Measurements from ENCODE around the gene SLC6A3. TPM values are rescaled to one million over a fixed set of nuclear protein-coding genes. Genes with fewer than 3 reads are reported as not detected.
"Not testable (repeated sequence)": the region's sequence is repeated elsewhere in the genome, so short reads cannot be mapped to it uniquely, and the experiment has no call there.

The SLC6A3 gene
- polyA plus RNA-seq, 4 donors = 0.03 to 0.30 TPM; not detected in 2

DNA sequence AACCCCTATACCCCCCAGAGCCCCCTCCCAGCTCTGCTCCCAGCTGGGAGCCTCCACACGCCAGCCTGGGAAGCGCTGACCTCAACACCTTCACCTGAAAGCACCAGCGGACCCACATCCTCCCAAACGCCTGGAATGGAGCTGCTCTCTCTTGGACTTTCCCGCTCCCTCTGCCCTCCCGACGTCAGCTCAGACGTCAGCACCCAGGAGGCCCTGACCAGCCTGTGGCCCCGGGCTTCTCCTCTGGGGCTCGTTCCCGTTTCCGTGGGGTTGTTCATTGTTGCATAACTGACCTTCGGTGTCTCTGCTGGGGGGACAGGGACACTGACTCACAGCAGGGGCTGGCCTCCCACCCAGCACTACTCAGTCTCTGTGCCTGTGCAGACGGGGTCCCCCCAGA is 35.0 kb upstream of the SLC6A3 start:
- WGBS, 3 donors = 64 to 65% (median 65%) methylated on average over 14 of the region's 14 CpGs
- Histone ChIP-seq H3K36me3 (ENCODE audit: control insufficient read depth in 3 of 3, insufficient read depth in 2 of 3, low read depth in 1 of 3, low read length in 3 of 3) (peaks cover 0 to 20% (median 0%) of the 10 kb centered on the region in 3 donors), H3K4me1 (ENCODE audit: control insufficient read depth in 3 of 3, insufficient read depth in 2 of 3, low read depth in 1 of 3, low read length in 2 of 3) (no peaks in the 10 kb centered on the region), H3K4me3 (ENCODE audit: low read depth in 1 of 3, low read length in 3 of 3) (no peak overlapping the region), H3K27ac (ENCODE audit: low read depth in 1 of 3, low read length in 2 of 3) (peak overlapping the region in 1 of 3 donors; percentile 3), H3K27me3 (ENCODE audit: control insufficient read depth in 3 of 3, insufficient read depth in 3 of 3, low read length in 3 of 3) (no peaks in the 10 kb centered on the region), H3K9me3 (ENCODE audit: control insufficient read depth in 2 of 2, insufficient read depth in 1 of 2, low read depth in 1 of 2, low read length in 1 of 2) (no peaks in the 10 kb centered on the region)
- FAIRE-seq (no peak), DNase-seq (no peak)

- WGBS, 3 donors = 31 to 49% (median 41%) methylated on average over 21 of the region's 21 CpGs
- DNase-seq (peak in 1 of 2 donors; percentile 52), FAIRE-seq (no peak)
- no peaks in the 10 kb centered on the region for H3K4me1 ChIP-seq (ENCODE audit: control insufficient read depth in 3 of 3, insufficient read depth in 2 of 3, low read depth in 1 of 3, low read length in 2 of 3)
- H3K36me3 ChIP-seq (ENCODE audit: control insufficient read depth in 3 of 3, insufficient read depth in 2 of 3, low read depth in 1 of 3, low read length in 3 of 3) = peaks cover 0 to 24% (median 0%) of the 10 kb centered on the region in 3 donors
- H3K27me3 ChIP-seq (ENCODE audit: control insufficient read depth in 3 of 3, insufficient read depth in 3 of 3, low read length in 3 of 3) = no peaks in the 10 kb centered on the region
- H3K27ac ChIP-seq (ENCODE audit: low read depth in 1 of 3, low read length in 2 of 3) = no peak overlapping the region
- no peak overlapping the region for H3K4me3 ChIP-seq (ENCODE audit: low read depth in 1 of 3, low read length in 3 of 3)
- no peaks in the 10 kb centered on the region for H3K9me3 ChIP-seq (ENCODE audit: control insufficient read depth in 2 of 2, insufficient read depth in 1 of 2, low read depth in 1 of 2, low read length in 1 of 2)
Observed at GRCh38 chr5:1479581-1480188, 34.4 kb upstream of the SLC6A3 start.

GRCh38 chr5:1479066-1479465 is 33.8 kb upstream of the SLC6A3 start:
- no peak for DNase-seq
- FAIRE-seq = no peak
- H3K27ac ChIP-seq (ENCODE audit: low read depth in 1 of 3, low read length in 2 of 3) = peak overlapping the region in 1 of 3 donors; percentile 28
- 92 to 95% (median 93%) methylated on average over 7 of the region's 7 CpGs for WGBS, 3 donors
- H3K4me3 ChIP-seq (ENCODE audit: low read depth in 1 of 3, low read length in 3 of 3) = no peak overlapping the region
- peaks cover 0 to 30% (median 0%) of the 10 kb centered on the region in 3 donors for H3K36me3 ChIP-seq (ENCODE audit: control insufficient read depth in 3 of 3, insufficient read depth in 2 of 3, low read depth in 1 of 3, low read length in 3 of 3)
- no peaks in the 10 kb centered on the region for H3K4me1 ChIP-seq (ENCODE audit: control insufficient read depth in 3 of 3, insufficient read depth in 2 of 3, low read depth in 1 of 3, low read length in 2 of 3)
- no peaks in the 10 kb centered on the region for H3K9me3 ChIP-seq (ENCODE audit: control insufficient read depth in 2 of 2, insufficient read depth in 1 of 2, low read depth in 1 of 2, low read length in 1 of 2)
- no peaks in the 10 kb centered on the region for H3K27me3 ChIP-seq (ENCODE audit: control insufficient read depth in 3 of 3, insufficient read depth in 3 of 3, low read length in 3 of 3)

GRCh38 chr5:1478271-1479035 is 33.2 kb upstream of the SLC6A3 start:
- H3K4me1 ChIP-seq (ENCODE audit: control insufficient read depth in 3 of 3, insufficient read depth in 2 of 3, low read depth in 1 of 3, low read length in 2 of 3) = no peaks in the 10 kb centered on the region
- DNase-seq (no peak), FAIRE-seq (no peak)
- H3K9me3 ChIP-seq (ENCODE audit: control insufficient read depth in 2 of 2, insufficient read depth in 1 of 2, low read depth in 1 of 2, low read length in 1 of 2) = no peaks in the 10 kb centered on the region
- peaks cover 0 to 31% (median 0%) of the 10 kb centered on the region in 3 donors for H3K36me3 ChIP-seq (ENCODE audit: control insufficient read depth in 3 of 3, insufficient read depth in 2 of 3, low read depth in 1 of 3, low read length in 3 of 3)
- H3K27ac ChIP-seq (ENCODE audit: low read depth in 1 of 3, low read length in 2 of 3) = no peak overlapping the region
- WGBS, 3 donors = 92 to 95% (median 93%) methylated on average over 13 of the region's 13 CpGs
- no peak overlapping the region for H3K4me3 ChIP-seq (ENCODE audit: low read depth in 1 of 3, low read length in 3 of 3)
- no peaks in the 10 kb centered on the region for H3K27me3 ChIP-seq (ENCODE audit: control insufficient read depth in 3 of 3, insufficient read depth in 3 of 3, low read length in 3 of 3)

- Histone ChIP-seq H3K4me1 (ENCODE audit: control insufficient read depth in 3 of 3, insufficient read depth in 2 of 3, low read depth in 1 of 3, low read length in 2 of 3) (no peaks in the 10 kb centered on the region), H3K36me3 (ENCODE audit: control insufficient read depth in 3 of 3, insufficient read depth in 2 of 3, low read depth in 1 of 3, low read length in 3 of 3) (peaks cover 0 to 32% (median 0%) of the 10 kb centered on the region in 3 donors), H3K27me3 (ENCODE audit: control insufficient read depth in 3 of 3, insufficient read depth in 3 of 3, low read length in 3 of 3) (no peaks in the 10 kb centered on the region), H3K27ac (ENCODE audit: low read depth in 1 of 3, low read length in 2 of 3) (peak overlapping the region in 1 of 3 donors; percentile 38), H3K9me3 (ENCODE audit: control insufficient read depth in 2 of 2, insufficient read depth in 1 of 2, low read depth in 1 of 2, low read length in 1 of 2) (no peaks in the 10 kb centered on the region), H3K4me3 (ENCODE audit: low read depth in 1 of 3, low read length in 3 of 3) (no peak overlapping the region)
- 81 to 94% (median 88%) methylated on average over 16 of the region's 16 CpGs for WGBS, 3 donors
- DNase-seq = no peak
- FAIRE-seq = no peak
Observed at GRCh38 chr5:1477341-1477740, 32.1 kb upstream of the SLC6A3 start.

- no peak for FAIRE-seq
- no peak for DNase-seq
- WGBS, 3 donors = 89 to 94% (median 94%) methylated on average over 11 of the region's 11 CpGs
- Histone ChIP-seq H3K27me3 (ENCODE audit: control insufficient read depth in 3 of 3, insufficient read depth in 3 of 3, low read length in 3 of 3) (no peaks in the 10 kb centered on the region), H3K27ac (ENCODE audit: low read depth in 1 of 3, low read length in 2 of 3) (peak overlapping the region in 1 of 3 donors; percentile 38), H3K36me3 (ENCODE audit: control insufficient read depth in 3 of 3, insufficient read depth in 2 of 3, low read depth in 1 of 3, low read length in 3 of 3) (peaks cover 0 to 32% (median 0%) of the 10 kb centered on the region in 3 donors), H3K4me3 (ENCODE audit: low read depth in 1 of 3, low read length in 3 of 3) (no peak overlapping the region), H3K9me3 (ENCODE audit: control insufficient read depth in 2 of 2, insufficient read depth in 1 of 2, low read depth in 1 of 2, low read length in 1 of 2) (no peaks in the 10 kb centered on the region), H3K4me1 (ENCODE audit: control insufficient read depth in 3 of 3, insufficient read depth in 2 of 3, low read depth in 1 of 3, low read length in 2 of 3) (no peaks in the 10 kb centered on the region)
Observed at GRCh38 chr5:1476967-1477310, 31.7 kb upstream of the SLC6A3 start.

- no peaks in the 10 kb centered on the region for H3K4me1 ChIP-seq (ENCODE audit: control insufficient read depth in 3 of 3, insufficient read depth in 2 of 3, low read depth in 1 of 3, low read length in 2 of 3)
- no peak overlapping the region for H3K4me3 ChIP-seq (ENCODE audit: low read depth in 1 of 3, low read length in 3 of 3)
- H3K36me3 ChIP-seq (ENCODE audit: control insufficient read depth in 3 of 3, insufficient read depth in 2 of 3, low read depth in 1 of 3, low read length in 3 of 3) = peaks cover 0 to 32% (median 0%) of the 10 kb centered on the region in 3 donors
- WGBS, 3 donors = 92 to 95% (median 94%) methylated on average over 28 of the region's 28 CpGs
- H3K27me3 ChIP-seq (ENCODE audit: control insufficient read depth in 3 of 3, insufficient read depth in 3 of 3, low read length in 3 of 3) = no peaks in the 10 kb centered on the region
- FAIRE-seq = no peak
- H3K9me3 ChIP-seq (ENCODE audit: control insufficient read depth in 2 of 2, insufficient read depth in 1 of 2, low read depth in 1 of 2, low read length in 1 of 2) = no peaks in the 10 kb centered on the region
- peak overlapping the region in 1 of 3 donors; percentile 38 for H3K27ac ChIP-seq (ENCODE audit: low read depth in 1 of 3, low read length in 2 of 3)
- no peak for DNase-seq
Observed at GRCh38 chr5:1476181-1476966, 31.1 kb upstream of the SLC6A3 start.

DNA sequence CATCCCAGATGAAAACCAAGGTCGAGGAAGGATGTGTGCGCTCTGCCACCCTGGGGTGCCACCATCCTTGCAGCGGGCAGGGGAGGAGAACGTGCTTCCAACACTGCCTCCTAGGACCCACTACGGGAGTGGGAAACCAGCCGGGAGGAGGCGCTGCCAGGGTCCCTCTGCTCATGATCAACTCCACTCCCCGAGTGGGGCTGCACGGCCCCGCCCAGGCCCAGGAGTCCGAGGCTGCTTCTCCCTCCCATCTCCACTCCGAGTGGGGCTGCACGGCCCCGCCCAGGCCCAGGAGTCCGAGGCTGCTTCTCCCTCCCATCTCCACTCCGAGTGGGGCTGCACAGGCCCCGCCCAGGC is 30.3 kb upstream of the SLC6A3 start:
- FAIRE-seq; H3K4me1 ChIP-seq (ENCODE audit: control insufficient read depth in 3 of 3, insufficient read depth in 2 of 3, low read depth in 1 of 3, low read length in 2 of 3); H3K27me3 ChIP-seq (ENCODE audit: control insufficient read depth in 3 of 3, insufficient read depth in 3 of 3, low read length in 3 of 3); H3K4me3 ChIP-seq (ENCODE audit: low read depth in 1 of 3, low read length in 3 of 3); H3K27ac ChIP-seq (ENCODE audit: low read depth in 1 of 3, low read length in 2 of 3); DNase-seq; H3K9me3 ChIP-seq (ENCODE audit: control insufficient read depth in 2 of 2, insufficient read depth in 1 of 2, low read depth in 1 of 2, low read length in 1 of 2): not testable (repeated sequence)
- WGBS, 3 donors = 85 to 91% (median 91%) methylated on average over 17 of the region's 17 CpGs
- H3K36me3 ChIP-seq (ENCODE audit: control insufficient read depth in 3 of 3, insufficient read depth in 2 of 3, low read depth in 1 of 3, low read length in 3 of 3) = peaks cover 0 to 32% (median 0%) of the 10 kb centered on the region in 3 donors

Data from small intestine (tissue), 7 donors.